Measurements from ENCODE around the gene ATN1. TPM values are rescaled to one million over a fixed set of nuclear protein-coding genes. Genes with fewer than 3 reads are reported as not detected.

Gene ATN1
- total and polyA plus RNA-seq, 9 of the 15 experiments (the other 6 are each of a cell fraction or from before 2014, with no cell fraction given): 0.15 to 49.8 (median 2.7) TPM

- TF ChIP-seq, protein P1, sequence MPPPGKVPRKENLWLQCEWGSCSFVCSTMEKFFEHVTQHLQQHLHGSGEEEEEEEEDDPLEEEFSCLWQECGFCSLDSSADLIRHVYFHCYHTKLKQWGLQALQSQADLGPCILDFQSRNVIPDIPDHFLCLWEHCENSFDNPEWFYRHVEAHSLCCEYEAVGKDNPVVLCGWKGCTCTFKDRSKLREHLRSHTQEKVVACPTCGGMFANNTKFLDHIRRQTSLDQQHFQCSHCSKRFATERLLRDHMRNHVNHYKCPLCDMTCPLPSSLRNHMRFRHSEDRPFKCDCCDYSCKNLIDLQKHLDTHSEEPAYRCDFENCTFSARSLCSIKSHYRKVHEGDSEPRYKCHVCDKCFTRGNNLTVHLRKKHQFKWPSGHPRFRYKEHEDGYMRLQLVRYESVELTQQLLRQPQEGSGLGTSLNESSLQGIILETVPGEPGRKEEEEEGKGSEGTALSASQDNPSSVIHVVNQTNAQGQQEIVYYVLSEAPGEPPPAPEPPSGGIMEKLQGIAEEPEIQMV (tag; conservative IDR thresholded peaks at IDR 0.05; ENCODE audit: low read depth): no peak
- no peak for TF ChIP-seq ATF2 (CRISPR knock-in tag; IDR thresholded peaks at IDR 0.05)
- no peak for TF ChIP-seq ZNF76 (CRISPR knock-in tag; IDR thresholded peaks at IDR 0.05; ENCODE audit: borderline replicate concordance)
- peak; percentile 42; the same call in 1 of the 2 replicates for TF ChIP-seq SMARCA4 (IDR thresholded peaks at IDR 0.05)
- TF ChIP-seq, protein P2, sequence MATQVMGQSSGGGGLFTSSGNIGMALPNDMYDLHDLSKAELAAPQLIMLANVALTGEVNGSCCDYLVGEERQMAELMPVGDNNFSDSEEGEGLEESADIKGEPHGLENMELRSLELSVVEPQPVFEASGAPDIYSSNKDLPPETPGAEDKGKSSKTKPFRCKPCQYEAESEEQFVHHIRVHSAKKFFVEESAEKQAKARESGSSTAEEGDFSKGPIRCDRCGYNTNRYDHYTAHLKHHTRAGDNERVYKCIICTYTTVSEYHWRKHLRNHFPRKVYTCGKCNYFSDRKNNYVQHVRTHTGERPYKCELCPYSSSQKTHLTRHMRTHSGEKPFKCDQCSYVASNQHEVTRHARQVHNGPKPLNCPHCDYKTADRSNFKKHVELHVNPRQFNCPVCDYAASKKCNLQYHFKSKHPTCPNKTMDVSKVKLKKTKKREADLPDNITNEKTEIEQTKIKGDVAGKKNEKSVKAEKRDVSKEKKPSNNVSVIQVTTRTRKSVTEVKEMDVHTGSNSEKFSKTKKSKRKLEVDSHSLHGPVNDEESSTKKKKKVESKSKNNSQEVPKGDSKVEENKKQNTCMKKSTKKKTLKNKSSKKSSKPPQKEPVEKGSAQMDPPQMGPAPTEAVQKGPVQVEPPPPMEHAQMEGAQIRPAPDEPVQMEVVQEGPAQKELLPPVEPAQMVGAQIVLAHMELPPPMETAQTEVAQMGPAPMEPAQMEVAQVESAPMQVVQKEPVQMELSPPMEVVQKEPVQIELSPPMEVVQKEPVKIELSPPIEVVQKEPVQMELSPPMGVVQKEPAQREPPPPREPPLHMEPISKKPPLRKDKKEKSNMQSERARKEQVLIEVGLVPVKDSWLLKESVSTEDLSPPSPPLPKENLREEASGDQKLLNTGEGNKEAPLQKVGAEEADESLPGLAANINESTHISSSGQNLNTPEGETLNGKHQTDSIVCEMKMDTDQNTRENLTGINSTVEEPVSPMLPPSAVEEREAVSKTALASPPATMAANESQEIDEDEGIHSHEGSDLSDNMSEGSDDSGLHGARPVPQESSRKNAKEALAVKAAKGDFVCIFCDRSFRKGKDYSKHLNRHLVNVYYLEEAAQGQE (IDR thresholded peaks at IDR 0.05; ENCODE audit: borderline replicate concordance): peak; percentile 32; the same call in 1 of the 2 replicates
- TF ChIP-seq, protein P2 (CRISPR knock-in tag; IDR thresholded peaks at IDR 0.05; ENCODE audit: low read depth): no peak
- no peak for TF ChIP-seq TBP (optimal IDR thresholded peaks at IDR 0.05; ENCODE audit: low read depth, low read length)
- TF ChIP-seq SETDB1 (IDR thresholded peaks at IDR 0.05; ENCODE audit: low read length): no peak
- TF ChIP-seq ESRRA (IDR thresholded peaks at IDR 0.05; ENCODE audit: borderline replicate concordance, low read depth): peak; percentile 88
- TF ChIP-seq DPF2 (IDR thresholded peaks at IDR 0.05): peak; percentile 67; the same call in 1 of the 2 replicates
- TF ChIP-seq MTA1 (IDR thresholded peaks at IDR 0.05; ENCODE audit: borderline replicate concordance): no peak
- TF ChIP-seq CAMTA2 (CRISPR knock-in tag; conservative IDR thresholded peaks at IDR 0.05): no peak
- TF ChIP-seq ZNF263 (CRISPR knock-in tag; IDR thresholded peaks at IDR 0.05; ENCODE audit: borderline replicate concordance): no peak
- TF ChIP-seq PTBP1 (IDR thresholded peaks at IDR 0.05; ENCODE audit: low read depth, low read length): no peak
- peak in 1 of 2 experiments; percentile 51; a peak in 2 of 4 replicates for TF ChIP-seq KDM1A (IDR thresholded peaks at IDR 0.05)
- TF ChIP-seq, protein P3, sequence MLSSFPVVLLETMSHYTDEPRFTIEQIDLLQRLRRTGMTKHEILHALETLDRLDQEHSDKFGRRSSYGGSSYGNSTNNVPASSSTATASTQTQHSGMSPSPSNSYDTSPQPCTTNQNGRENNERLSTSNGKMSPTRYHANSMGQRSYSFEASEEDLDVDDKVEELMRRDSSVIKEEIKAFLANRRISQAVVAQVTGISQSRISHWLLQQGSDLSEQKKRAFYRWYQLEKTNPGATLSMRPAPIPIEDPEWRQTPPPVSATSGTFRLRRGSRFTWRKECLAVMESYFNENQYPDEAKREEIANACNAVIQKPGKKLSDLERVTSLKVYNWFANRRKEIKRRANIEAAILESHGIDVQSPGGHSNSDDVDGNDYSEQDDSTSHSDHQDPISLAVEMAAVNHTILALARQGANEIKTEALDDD (IDR thresholded peaks at IDR 0.05): peak; percentile 82
Measured at GRCh38 chr12:6929466-6930452, 2.0 kb downstream of the ATN1 start (continued).

Measured in K562 (cell line).